HL-60 (cell line): ENCODE measurements around the gene DERA.

ENCODE experiments used
- DNase-seq, 2 experiments: peaks; one replicate each; pipeline ENCODE4 v3.0.0-alpha.2; 2010 to 2020; ENCODE audit warnings: low read depth in 1 of 2, low spot score in 1 of 2
- H3K27ac ChIP-seq: fragments of 250-450 bp; sonication (Bioruptor Pico); replicated peaks from 2 replicates; pipeline ENCODE4 v1.5.1; 2020; ENCODE audit warnings: mild to moderate bottlenecking, moderate library complexity
- H3K27me3 ChIP-seq: fragments of 250-450 bp; sonication (Bioruptor Pico); 2 replicates; pipeline ENCODE4 v1.5.1; 2021; ENCODE audit warnings: mild to moderate bottlenecking, moderate library complexity; ENCODE audit not compliant: insufficient read depth, poor library complexity, severe bottlenecking
- H3K4me3 ChIP-seq: replicated peaks from 2 replicates; pipeline ENCODE4 v1.5.1; 2011; ENCODE audit warnings: mild to moderate bottlenecking, control low read depth, low read length; ENCODE audit not compliant: insufficient read depth
- GABPA ChIP-seq: IDR thresholded peaks from 2 replicates; pipeline ENCODE4 v1.6.1; 2012; ENCODE audit warnings: low read depth
- POLR2AphosphoS5 ChIP-seq: IDR thresholded peaks from 2 replicates; pipeline ENCODE4 v1.6.1; 2012; ENCODE audit warnings: low read depth
- SPI1 ChIP-seq: IDR thresholded peaks from 2 replicates; pipeline ENCODE4 v1.6.1; 2012; ENCODE audit warnings: low read depth, mild to moderate bottlenecking, borderline replicate concordance
- TF ChIP-seq, protein P1 (sequence below): IDR thresholded peaks from 2 replicates; pipeline ENCODE4 v1.6.1; 2012; ENCODE audit warnings: low read depth; ENCODE audit not compliant: insufficient replicate concordance
- TF ChIP-seq, protein P2 (sequence below): IDR thresholded peaks from one replicate; pipeline ENCODE4 v1.5.1; 2011; ENCODE audit warnings: low read length, control low read depth, inconsistent platforms; ENCODE audit not compliant: insufficient read depth

Gene DERA

GRCh38 chr12:15887043-15887817 lies 23.9 kb upstream of the DERA start:
- Histone ChIP-seq H3K27ac (no peak overlapping the region), H3K27me3 (no peaks in the 10 kb centered on the region), H3K4me3 (no peak overlapping the region)
- TF ChIP-seq POLR2AphosphoS5 (no peak), SPI1 (no peak), GABPA (no peak)
- TF ChIP-seq, protein P1, sequence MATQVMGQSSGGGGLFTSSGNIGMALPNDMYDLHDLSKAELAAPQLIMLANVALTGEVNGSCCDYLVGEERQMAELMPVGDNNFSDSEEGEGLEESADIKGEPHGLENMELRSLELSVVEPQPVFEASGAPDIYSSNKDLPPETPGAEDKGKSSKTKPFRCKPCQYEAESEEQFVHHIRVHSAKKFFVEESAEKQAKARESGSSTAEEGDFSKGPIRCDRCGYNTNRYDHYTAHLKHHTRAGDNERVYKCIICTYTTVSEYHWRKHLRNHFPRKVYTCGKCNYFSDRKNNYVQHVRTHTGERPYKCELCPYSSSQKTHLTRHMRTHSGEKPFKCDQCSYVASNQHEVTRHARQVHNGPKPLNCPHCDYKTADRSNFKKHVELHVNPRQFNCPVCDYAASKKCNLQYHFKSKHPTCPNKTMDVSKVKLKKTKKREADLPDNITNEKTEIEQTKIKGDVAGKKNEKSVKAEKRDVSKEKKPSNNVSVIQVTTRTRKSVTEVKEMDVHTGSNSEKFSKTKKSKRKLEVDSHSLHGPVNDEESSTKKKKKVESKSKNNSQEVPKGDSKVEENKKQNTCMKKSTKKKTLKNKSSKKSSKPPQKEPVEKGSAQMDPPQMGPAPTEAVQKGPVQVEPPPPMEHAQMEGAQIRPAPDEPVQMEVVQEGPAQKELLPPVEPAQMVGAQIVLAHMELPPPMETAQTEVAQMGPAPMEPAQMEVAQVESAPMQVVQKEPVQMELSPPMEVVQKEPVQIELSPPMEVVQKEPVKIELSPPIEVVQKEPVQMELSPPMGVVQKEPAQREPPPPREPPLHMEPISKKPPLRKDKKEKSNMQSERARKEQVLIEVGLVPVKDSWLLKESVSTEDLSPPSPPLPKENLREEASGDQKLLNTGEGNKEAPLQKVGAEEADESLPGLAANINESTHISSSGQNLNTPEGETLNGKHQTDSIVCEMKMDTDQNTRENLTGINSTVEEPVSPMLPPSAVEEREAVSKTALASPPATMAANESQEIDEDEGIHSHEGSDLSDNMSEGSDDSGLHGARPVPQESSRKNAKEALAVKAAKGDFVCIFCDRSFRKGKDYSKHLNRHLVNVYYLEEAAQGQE = no peak
- TF ChIP-seq, protein P2, sequence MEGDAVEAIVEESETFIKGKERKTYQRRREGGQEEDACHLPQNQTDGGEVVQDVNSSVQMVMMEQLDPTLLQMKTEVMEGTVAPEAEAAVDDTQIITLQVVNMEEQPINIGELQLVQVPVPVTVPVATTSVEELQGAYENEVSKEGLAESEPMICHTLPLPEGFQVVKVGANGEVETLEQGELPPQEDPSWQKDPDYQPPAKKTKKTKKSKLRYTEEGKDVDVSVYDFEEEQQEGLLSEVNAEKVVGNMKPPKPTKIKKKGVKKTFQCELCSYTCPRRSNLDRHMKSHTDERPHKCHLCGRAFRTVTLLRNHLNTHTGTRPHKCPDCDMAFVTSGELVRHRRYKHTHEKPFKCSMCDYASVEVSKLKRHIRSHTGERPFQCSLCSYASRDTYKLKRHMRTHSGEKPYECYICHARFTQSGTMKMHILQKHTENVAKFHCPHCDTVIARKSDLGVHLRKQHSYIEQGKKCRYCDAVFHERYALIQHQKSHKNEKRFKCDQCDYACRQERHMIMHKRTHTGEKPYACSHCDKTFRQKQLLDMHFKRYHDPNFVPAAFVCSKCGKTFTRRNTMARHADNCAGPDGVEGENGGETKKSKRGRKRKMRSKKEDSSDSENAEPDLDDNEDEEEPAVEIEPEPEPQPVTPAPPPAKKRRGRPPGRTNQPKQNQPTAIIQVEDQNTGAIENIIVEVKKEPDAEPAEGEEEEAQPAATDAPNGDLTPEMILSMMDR = no peak
- DNase-seq = no peak

- DNase-seq = no peak
- no peak for TF ChIP-seq GABPA
- TF ChIP-seq, protein P1 = no peak
- no peak for TF ChIP-seq SPI1
- no peak for TF ChIP-seq POLR2AphosphoS5
- TF ChIP-seq, protein P2 = no peak
- no peak overlapping the region for H3K27ac ChIP-seq
Measured at GRCh38 chr12:15892645-15893259, 18.4 kb upstream of the DERA start.

DNA sequence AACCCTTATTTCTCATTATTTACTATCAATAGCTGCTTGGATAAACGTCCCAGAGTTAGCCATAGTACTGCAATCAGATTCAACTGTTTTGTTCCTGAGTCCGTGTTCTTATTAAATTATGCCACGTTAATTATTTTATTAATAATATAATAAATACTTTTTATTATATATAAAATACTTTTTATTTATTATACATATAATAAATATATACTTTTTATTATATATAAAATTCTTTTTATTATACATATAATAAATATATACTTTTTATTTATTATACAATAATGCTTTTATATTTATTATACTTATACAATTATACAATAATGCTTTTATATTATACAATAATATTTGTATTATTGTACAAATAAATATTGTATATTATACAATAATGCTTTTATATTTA lies 17.9 kb upstream of the DERA start:
- no peak overlapping the region for H3K27ac ChIP-seq
- H3K27me3 ChIP-seq = no peaks in the 10 kb centered on the region
- DNase-seq = no peak
- no peak overlapping the region for H3K4me3 ChIP-seq
- TF ChIP-seq, protein P2 = no peak
- no peak for TF ChIP-seq SPI1
- no peak for TF ChIP-seq GABPA
- TF ChIP-seq, protein P1 = no peak
- no peak for TF ChIP-seq POLR2AphosphoS5

More at GRCh38 chr12:15892645-15893259, 18.4 kb upstream of the DERA start:
- no peaks in the 10 kb centered on the region for H3K27me3 ChIP-seq
- no peak overlapping the region for H3K4me3 ChIP-seq
